ENCODE measurements around the gene TK2. TPM values are rescaled to one million over a fixed set of nuclear protein-coding genes. Genes with fewer than 3 reads are reported as not detected.

The TK2 gene
- polyA plus RNA-seq, 3 donors from 2014 or later, result 8.2 to 19.9 (median 9.8) TPM

GRCh38 chr16:66481081-66481942 lies 68.6 kb downstream of the TK2 start:
- no peaks in the 10 kb centered on the region for H3K36me3 Mint-ChIP-seq
- no peak overlapping the region for H3K4me3 Mint-ChIP-seq
- no peaks in the 10 kb centered on the region for H3K9me3 Mint-ChIP-seq
- peaks cover 0 to 1% (median 1%) of the 10 kb centered on the region in 3 donors for H3K27me3 Mint-ChIP-seq (ENCODE audit: low read depth in 3 of 3)
- no peak for DNase-seq
- no peak overlapping the region for H3K27ac Mint-ChIP-seq
- peaks cover 15 to 19% of the 10 kb centered on the region in 2 donors for H3K4me1 Mint-ChIP-seq

GRCh38 chr16:66480265-66481080 lies 69.4 kb downstream of the TK2 start:
- no peaks in the 10 kb centered on the region for H3K36me3 Mint-ChIP-seq
- peaks cover 14 to 22% of the 10 kb centered on the region in 2 donors for H3K4me1 Mint-ChIP-seq
- peaks cover 0 to 2% (median 1%) of the 10 kb centered on the region in 3 donors for H3K27me3 Mint-ChIP-seq (ENCODE audit: low read depth in 3 of 3)
- no peak overlapping the region for H3K4me3 Mint-ChIP-seq
- no peak overlapping the region for H3K27ac Mint-ChIP-seq
- no peak for DNase-seq
- H3K9me3 Mint-ChIP-seq, result no peaks in the 10 kb centered on the region

DNA sequence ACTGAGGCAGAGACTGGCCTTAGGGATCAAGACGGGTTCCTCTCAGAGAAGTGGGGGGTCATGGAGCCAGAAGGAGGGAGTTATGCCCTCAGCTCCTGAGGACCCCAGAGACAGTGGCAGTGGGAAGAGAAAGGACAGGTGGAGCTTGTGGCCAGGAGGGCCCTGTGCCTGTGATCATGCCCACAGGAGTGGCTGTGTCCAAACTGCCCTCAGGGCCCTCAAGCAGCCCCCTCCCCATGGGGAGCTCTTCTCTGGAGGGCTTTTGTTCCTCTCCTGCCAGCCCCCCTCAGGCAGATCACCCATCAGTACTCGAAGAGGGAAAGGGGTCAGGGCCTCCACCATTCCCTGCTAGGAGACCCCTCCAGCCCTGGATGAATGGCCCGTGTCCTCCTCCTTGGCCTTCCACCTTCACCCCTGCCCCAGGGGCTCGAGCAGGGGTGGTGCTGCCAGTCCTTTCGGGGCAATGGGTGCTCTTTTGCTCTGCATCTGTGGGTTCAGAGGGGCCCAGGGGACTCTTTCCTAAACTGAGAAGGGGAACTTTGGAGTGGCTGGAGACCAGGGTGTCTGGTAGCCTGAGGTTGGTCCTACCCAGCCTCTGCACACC lies 70.2 kb downstream of the TK2 start:
- Mint-ChIP-seq H3K4me1 (peaks cover 18 to 29% of the 10 kb centered on the region in 2 donors), H3K27ac (no peak overlapping the region), H3K27me3 (ENCODE audit: low read depth in 3 of 3) (peaks cover 0 to 4% (median 1%) of the 10 kb centered on the region in 3 donors), H3K4me3 (no peak overlapping the region), H3K9me3 (no peaks in the 10 kb centered on the region), H3K36me3 (no peaks in the 10 kb centered on the region)
- DNase-seq, result no peak

- Mint-ChIP-seq H3K9me3 (peaks cover 0 to under 1% (median 0%) of the 10 kb centered on the region in 6 donors), H3K36me3 (no peaks in the 10 kb centered on the region), H3K27ac (peak overlapping the region in 4 of 6 donors; percentile 7 to 81 (median 40)), H3K4me1 (peaks cover 24 to 32% of the 10 kb centered on the region in 2 donors), H3K27me3 (ENCODE audit: low read depth in 3 of 3) (peaks cover 0 to 4% (median 1%) of the 10 kb centered on the region in 3 donors), H3K4me3 (peak overlapping the region in 3 of 5 donors; percentile 1 to 48 (median 33))
- peak; percentile 66 to 74 (median 73) for DNase-seq
Measured at GRCh38 chr16:66478733-66479511, 71.0 kb downstream of the TK2 start.

GRCh38 chr16:66477028-66477515 lies 72.8 kb downstream of the TK2 start:
- Mint-ChIP-seq H3K9me3 (peaks cover 0 to 3% (median 0%) of the 10 kb centered on the region in 6 donors), H3K4me3 (no peak overlapping the region), H3K27me3 (ENCODE audit: low read depth in 3 of 3) (peaks cover 0 to 4% (median 1%) of the 10 kb centered on the region in 3 donors), H3K4me1 (peaks cover 19 to 30% of the 10 kb centered on the region in 2 donors), H3K36me3 (no peaks in the 10 kb centered on the region), H3K27ac (no peak overlapping the region)
- no peak for DNase-seq

DNA sequence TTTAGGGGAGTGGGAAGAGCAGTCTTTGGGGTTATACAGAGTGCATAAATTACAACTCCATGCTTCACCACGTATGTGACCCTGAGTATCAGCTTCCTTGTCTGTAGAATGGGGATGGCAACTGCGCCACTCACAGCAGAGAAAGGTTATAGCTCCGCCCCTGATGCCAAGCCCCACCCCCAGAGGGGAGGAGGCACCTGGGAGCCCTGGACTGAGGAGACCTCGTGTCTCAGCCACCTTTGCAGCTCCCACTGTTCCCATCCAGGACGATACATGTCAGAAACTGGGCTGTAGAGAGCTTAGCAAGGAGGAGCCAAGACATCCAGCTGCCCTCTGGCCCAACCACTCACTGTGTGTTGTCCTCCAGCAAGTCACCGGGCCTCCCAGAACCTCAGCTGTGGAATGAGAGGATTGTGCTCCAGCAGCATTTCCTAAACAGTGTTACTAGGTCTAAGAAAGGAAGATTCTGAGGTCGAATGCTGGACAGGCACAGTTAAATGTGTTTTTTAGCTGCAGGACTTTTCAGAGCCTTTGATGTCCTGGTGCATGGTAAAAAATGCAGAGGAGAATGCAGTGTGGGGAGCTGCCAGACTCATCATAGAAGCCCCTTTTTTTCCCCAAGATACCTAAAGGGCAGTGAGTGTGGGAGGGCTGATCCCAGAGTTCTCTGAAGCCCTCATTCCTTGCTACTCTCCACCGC lies 73.4 kb downstream of the TK2 start:
- Mint-ChIP-seq H3K9me3 (peaks cover 0 to 3% (median 0%) of the 10 kb centered on the region in 6 donors), H3K27ac (no peak overlapping the region), H3K27me3 (ENCODE audit: low read depth in 3 of 3) (peaks cover 0 to 4% (median 2%) of the 10 kb centered on the region in 3 donors), H3K4me1 (peaks cover 19 to 30% of the 10 kb centered on the region in 2 donors), H3K36me3 (no peaks in the 10 kb centered on the region), H3K4me3 (no peak overlapping the region)
- peak in 1 of 3 donors; percentile 19 for DNase-seq

DNA sequence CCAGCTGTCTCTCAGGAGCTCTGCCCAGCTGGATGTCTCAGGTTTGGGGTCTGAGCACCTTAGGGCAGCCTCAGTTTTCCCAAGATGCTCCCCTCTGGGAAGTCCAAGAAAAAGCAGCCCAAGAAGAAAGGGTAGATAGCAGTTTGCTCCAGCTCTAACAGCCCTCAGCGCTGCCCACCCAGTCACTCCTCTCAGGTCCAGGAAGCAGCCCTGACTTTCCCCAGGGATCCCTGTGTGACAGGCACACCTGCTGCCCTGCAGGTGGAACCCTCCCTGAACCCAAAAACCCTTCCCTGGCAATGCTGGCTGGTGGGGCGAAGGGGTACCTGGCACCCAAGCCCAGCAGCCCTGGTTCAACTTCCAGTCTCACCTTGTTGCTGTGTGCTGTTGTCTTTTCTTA lies 74.7 kb downstream of the TK2 start:
- Mint-ChIP-seq H3K4me3 (no peak overlapping the region), H3K36me3 (peaks cover 0 to under 1% (median 0%) of the 10 kb centered on the region in 3 donors), H3K27me3 (ENCODE audit: low read depth in 3 of 3) (peaks cover 0 to 4% (median 2%) of the 10 kb centered on the region in 3 donors), H3K4me1 (peaks cover 19 to 30% of the 10 kb centered on the region in 2 donors), H3K9me3 (peaks cover 0 to 3% (median 0%) of the 10 kb centered on the region in 6 donors), H3K27ac (peak overlapping the region in 1 of 6 donors; percentile 45)
- no peak for DNase-seq

DNA sequence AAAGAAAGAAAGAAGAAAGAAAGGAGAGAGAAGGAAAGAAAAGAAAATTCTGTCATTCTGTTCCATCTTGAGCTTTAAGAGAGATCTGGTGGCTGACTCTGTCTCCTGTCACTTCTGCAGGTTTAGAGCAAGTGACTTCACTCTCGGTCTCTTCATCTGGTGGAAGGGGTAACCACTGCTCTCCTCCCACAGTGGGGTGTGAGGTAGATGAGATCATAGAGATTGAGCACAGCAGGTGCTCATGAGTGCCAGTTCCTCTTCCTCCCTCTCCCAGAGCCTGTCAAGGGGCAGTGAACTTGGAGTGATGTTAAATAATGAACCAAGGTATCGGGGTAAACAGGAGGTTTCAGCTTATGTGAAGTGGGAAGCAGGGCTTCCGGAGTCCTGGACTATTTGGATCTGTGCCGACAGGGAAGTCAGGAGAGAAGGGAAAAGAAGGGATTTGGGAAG lies 75.1 kb downstream of the TK2 start:
- H3K4me3 Mint-ChIP-seq, result peak overlapping the region in 3 of 5 donors; percentile 4 to 36 (median 14)
- DNase-seq, result peak; percentile 24 to 46 (median 34)
- H3K27ac Mint-ChIP-seq, result peak overlapping the region in 5 of 6 donors; percentile 40 to 81 (median 68)
- peaks cover 0 to 5% (median 0%) of the 10 kb centered on the region in 3 donors for H3K36me3 Mint-ChIP-seq
- H3K27me3 Mint-ChIP-seq (ENCODE audit: low read depth in 3 of 3), result peaks cover 0 to 4% (median 2%) of the 10 kb centered on the region in 3 donors
- peaks cover 0 to 3% (median 0%) of the 10 kb centered on the region in 6 donors for H3K9me3 Mint-ChIP-seq
- peaks cover 19 to 30% of the 10 kb centered on the region in 2 donors for H3K4me1 Mint-ChIP-seq

GRCh38 chr16:66473654-66474519 lies 76.0 kb downstream of the TK2 start:
- peaks cover 19 to 28% of the 10 kb centered on the region in 2 donors for H3K4me1 Mint-ChIP-seq
- H3K27me3 Mint-ChIP-seq (ENCODE audit: low read depth in 3 of 3), result peaks cover 0 to 4% (median 2%) of the 10 kb centered on the region in 3 donors
- peaks cover 0 to 3% (median 0%) of the 10 kb centered on the region in 6 donors for H3K9me3 Mint-ChIP-seq
- H3K27ac Mint-ChIP-seq, result peak overlapping the region in 2 of 6 donors; percentile 12 to 33
- H3K4me3 Mint-ChIP-seq, result no peak overlapping the region
- no peak for DNase-seq
- peaks cover 0 to 5% (median 0%) of the 10 kb centered on the region in 3 donors for H3K36me3 Mint-ChIP-seq

GRCh38 chr16:66473051-66473571 lies 76.8 kb downstream of the TK2 start:
- no peak for DNase-seq
- Mint-ChIP-seq H3K27me3 (ENCODE audit: low read depth in 3 of 3) (peaks cover 0 to 4% (median 2%) of the 10 kb centered on the region in 3 donors), H3K36me3 (peaks cover 0 to 5% (median 0%) of the 10 kb centered on the region in 3 donors), H3K4me3 (no peak overlapping the region), H3K9me3 (peaks cover 0 to 3% (median 0%) of the 10 kb centered on the region in 6 donors), H3K4me1 (peaks cover 15 to 21% of the 10 kb centered on the region in 2 donors), H3K27ac (no peak overlapping the region)

DNA sequence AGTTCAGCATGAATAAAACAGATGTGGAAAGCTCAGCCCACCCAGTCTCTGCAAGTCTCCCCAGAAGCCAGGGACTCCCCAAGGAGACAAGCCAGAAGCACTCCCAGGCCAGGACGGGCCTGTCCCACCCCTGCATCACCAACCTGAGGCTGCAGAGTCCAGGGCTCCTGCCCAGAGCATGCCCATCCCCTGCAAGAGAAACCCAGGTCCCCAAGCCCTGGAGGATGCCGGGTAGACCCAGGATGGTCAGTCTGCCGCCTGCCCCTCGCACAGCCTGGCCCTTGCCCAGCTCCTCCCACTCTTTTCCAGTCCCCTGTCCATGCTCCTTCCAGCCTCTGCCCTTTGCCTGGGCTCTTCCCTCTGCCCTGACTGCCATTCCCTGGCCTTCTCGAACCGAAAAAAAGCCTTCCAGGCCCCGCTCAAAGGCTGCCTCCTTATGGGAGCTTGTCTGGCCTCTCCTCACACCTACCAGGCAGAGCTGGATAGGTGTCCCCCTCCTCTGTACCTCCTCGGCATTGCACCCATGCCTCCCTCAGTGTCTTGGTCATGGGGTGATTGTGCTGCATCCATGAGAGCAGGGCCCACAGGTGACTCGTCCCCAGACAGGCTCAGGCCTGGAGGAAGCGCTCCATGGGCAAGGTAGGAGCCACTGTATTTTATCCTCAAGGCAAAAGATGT lies 78.1 kb downstream of the TK2 start:
- peaks cover 0 to 3% (median 0%) of the 10 kb centered on the region in 6 donors for H3K9me3 Mint-ChIP-seq
- H3K36me3 Mint-ChIP-seq, result peaks cover 0 to 5% (median 0%) of the 10 kb centered on the region in 3 donors
- peaks cover 0 to 3% (median 2%) of the 10 kb centered on the region in 3 donors for H3K27me3 Mint-ChIP-seq (ENCODE audit: low read depth in 3 of 3)
- no peak overlapping the region for H3K4me3 Mint-ChIP-seq
- no peak overlapping the region for H3K27ac Mint-ChIP-seq
- peaks cover 13 to 21% of the 10 kb centered on the region in 2 donors for H3K4me1 Mint-ChIP-seq
- DNase-seq, result no peak

Data from immature natural killer cell (primary cell).